HPDE6-E6E7 (cell line): ENCODE measurements around the gene LYPD8.

Experiments used
- DNase-seq: peaks from one replicate; pipeline ENCODE4 v3.0.0; 2011; ENCODE audit warnings: missing footprints; ENCODE audit errors: extremely low spot score

LYPD8 gene

DNA sequence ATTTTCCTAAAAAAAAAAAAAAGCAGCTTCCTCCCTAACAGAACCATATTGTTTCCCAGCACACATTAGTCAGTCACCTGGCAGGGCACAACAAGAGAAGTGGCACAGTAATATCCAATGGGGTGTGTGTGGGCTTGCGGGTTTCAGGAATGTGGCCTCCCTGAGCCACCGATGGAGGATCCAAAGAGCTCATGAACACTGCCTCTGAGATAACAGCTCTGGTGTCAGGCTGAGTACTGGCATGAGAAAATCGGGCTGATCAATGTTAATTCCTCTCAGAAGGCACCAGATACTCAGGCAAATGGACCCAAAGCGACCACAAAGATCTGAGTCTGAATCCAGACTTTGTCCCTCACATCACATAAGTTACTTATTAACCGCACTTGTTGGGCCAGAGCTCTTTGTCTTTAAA, 2.2 kb upstream of the LYPD8 start:
- DNase-seq = no peak

DNA sequence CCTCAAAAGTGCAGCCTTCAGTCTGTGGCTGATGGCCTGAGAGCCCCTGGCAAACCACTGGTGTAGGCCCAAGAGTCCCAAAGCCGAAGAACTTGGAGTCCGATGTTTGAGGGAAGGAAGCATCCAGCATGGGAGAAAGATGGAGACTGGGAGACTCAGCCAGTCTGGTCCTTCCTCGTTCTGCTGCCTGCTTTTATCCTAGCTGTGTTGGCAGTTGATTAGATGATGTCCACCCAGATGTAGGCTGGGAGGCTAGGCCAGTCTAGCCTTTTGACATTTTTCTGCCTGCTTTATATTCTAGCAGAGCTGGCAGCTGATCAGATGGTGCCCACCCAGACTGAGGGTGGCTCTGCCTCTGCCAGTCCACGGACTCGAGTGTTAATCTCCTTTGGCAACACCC, 1.1 kb upstream of the LYPD8 start:
- no peak for DNase-seq

DNA sequence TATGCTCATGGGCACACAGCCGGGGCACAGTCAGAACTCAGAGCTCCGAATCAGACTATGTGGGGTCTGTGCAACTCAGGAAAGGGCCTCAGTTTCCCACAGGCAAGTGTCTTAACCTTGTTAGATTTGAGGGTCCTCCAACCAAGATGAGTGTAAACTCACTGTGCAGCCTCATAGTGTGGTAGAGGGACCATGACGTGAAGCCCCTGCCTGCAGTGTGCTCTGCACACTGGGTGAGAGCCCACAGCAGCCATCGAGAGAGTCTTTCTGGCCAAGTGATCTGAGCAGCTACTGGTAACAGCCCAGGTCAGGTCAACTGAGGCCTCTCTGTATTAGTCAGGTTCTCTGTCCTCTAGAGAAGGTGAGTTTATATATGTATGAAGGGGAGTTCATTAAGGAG, 592 bp upstream of the LYPD8 start:
- DNase-seq = no peak

DNA sequence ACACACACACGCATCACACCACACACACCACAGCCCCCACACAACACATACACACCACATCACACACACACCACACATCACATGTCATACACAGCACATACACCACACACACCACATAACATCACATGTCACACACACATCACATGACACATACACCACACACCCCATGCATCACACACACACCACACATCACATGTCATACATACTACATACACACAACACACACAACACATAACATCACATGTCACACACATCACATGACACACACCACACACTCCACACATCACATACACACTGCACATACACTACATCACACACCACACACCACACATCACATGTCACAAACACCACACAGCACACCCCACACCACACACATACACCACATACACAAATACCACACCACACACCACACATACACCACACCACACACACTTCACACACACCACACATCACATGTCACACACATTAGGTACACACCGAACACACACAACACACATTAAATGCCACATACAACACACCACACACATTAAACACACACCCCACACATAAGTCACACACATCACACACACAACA, 1.8 kb downstream of the LYPD8 start:
- DNase-seq = no peak

DNA sequence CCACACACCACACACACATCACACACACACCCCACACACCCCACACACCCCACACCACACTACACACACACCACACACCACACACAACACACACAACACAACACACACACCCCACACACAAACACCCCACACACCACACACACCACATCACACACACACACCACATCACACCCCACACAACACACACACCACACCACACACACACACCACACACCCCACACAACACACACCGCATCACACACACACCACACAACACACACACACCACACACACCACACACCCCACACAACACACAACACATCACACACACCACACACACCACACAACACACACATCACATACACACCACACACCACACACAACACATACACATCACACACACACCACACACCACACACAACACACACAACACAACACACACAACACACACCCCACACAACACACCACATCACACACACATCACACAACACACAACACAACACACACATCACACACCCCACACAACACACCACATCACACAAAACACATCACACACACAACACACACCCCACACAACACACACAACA, 2.4 kb downstream of the LYPD8 start:
- no peak for DNase-seq

DNA sequence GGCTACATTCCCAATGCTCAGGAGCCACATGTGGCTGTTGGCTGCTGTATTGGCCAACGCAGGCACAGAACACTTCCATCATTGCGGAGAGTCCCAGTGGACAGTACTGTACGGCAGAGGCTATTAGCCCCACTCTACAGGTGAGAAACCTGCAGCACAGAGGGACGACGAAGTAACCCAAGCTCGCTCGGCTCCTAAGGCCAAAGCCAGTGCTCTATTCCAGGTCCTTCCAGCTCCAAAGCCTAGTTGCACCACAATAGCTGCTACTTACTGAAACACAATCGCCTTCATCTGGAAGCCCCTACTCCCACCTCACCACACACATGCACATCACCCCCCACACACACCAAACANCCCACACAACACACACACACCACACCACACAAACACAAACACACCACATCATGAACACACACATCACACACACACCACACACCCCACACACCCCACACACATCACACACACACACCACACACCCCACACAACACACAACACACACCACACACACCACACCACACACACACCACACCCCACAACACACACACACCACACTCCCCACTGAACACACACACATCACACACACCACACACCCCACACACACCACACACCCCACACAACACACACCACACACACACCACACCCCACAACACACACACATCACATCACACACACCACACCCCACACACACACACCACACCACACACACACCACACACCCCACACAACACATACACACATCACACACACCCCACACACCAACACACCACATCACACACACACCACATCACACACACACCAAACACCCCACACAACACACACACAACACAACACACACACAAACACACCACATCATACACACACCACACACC, 3.2 kb downstream of the LYPD8 start:
- DNase-seq = no peak

DNA sequence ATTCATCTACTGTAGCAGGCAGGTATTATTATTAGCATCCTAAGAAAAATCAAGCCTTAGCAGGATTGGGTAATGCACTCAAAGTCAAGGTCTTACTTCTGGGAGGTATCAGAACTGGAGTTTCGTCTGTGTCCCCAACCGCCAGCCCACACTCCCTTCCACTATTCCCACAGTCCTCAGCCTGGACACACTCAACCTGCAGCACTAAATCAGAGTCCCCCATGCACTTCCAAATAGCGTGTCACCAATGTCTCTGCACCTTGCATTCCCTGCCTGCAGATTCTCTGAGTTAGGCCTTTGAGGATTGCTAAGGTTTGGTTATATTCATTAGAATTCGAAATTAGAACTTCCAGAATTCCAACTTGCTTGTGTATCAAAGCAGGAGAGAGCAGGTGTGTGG, 3.9 kb downstream of the LYPD8 start:
- no peak for DNase-seq

DNA sequence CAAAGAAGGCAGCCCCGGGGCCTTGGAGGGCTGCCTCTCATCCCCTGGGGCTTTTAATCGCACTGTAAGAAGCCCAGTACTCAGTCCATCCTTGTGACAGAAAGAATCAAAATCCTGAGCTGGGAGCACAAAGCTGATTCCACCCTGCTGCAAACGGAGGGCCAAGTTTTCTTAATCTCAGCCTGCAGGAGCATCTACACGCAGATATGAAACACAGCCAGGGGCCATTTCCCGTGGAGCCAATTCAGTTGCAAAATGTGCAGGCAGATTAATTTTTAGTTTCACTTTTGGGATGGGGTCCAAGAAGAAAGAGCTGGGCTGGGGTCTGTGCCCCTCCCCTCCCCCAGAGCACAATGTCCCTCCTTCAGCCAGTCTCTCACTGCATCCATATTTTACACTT, 4.4 kb downstream of the LYPD8 start:
- no peak for DNase-seq

DNA sequence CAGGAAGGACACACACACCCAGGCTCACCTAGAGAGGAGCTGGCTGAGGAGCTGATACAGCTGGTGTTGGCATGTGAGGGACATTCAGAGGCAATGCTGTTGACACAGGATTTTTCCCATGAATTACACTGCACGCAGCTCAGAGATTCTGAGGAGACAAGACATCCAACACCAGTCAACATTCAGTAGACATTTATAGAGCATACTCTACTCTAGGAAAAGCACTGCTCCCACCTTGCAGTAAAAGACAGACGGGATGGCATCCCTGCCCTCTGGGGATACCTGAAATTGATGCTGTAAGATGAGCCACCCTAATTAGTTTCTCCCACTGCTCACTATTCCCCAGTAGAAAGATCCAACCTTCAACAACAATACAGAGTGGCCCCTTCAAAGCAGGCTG, 5.1 kb downstream of the LYPD8 start:
- no peak for DNase-seq

DNA sequence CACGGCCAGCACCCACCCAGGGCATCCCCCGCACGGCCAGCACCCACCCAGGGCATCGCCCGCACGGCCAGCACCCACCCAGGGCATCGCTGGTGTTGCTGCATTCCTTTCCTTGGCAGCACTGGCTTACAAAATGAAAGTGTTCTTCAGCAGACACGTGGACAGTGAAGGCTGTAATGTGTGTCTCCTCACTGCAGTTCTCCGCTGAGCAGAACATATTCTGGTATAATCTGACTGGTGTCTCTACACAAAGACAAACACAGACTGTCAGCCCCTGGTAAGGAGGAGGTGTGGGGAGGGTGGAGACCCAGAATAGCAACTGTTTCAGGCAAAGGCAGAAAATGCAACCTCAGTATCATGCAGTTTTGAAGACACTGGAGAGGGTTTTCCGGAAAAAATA, 7.3 kb downstream of the LYPD8 start:
- no peak for DNase-seq

DNA sequence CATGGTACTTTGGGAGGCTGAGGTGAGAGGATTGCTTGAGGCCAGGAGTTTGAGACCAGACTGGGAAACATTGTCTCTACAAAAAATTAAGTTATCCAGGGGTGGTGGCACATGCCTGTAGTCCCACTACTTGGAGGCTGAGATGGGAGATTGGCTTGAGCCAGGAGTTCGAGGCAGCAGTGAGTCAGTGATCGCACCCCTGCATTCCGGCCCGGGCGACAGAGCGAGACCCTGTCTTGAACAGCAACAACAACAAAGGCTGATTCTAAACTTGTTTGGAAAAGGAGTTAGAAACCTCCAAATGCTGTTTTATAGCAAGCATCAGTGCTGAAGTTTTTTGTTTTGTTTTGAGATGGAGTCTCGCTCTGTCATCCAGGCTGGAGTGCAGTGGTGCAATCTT, 14.7 kb downstream of the LYPD8 start:
- DNase-seq = no peak

DNA sequence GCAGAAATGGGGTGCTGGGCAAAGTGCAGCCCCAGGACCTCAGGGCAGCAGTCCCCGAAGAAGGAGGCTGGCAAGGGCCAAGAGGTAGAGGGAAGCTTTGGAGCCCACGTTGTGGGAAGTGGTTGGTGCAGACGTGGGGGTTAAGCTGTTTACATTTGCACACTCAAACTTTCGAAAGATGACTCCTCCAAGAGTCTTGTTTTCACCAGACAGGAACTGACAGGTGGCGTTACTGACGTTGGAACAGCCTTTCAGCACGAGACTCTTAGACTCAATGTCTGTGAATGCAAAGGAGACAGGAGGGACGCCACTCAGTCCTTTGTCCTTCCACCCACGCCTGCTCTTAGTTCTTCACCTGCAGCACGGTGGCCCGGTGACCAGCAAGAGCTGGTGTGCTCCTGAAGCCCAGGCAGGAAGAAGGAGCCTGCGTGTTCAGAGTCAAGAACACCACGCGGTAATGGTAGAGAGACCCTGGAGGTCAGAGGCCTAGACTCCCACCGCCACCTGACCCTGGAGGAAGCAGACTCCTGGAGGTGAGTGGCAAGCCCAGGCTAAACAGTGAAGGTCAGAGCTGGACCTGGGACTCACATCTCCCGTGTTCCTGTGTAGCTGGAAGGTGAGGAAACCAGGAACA, 15.9 kb downstream of the LYPD8 start:
- no peak for DNase-seq

DNA sequence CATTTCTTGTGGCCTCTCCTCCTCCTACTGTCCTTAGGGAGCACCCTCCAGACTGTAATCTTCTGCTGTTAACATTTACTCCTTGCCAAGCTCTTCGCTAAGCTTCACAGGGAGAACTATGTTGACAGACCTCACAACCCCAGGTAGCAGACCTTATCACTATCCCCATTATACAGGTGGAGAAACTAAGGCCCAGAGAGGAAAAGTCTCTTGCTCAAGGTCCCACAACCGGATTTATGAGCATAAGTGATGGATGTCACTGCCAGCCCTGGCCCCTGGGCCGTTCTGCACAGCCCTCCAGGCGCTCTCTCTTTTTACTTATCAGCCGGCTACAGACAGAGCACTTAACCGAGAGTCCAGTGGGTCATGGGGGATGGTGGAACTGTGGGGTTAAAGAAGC, 18.1 kb downstream of the LYPD8 start:
- no peak for DNase-seq

DNA sequence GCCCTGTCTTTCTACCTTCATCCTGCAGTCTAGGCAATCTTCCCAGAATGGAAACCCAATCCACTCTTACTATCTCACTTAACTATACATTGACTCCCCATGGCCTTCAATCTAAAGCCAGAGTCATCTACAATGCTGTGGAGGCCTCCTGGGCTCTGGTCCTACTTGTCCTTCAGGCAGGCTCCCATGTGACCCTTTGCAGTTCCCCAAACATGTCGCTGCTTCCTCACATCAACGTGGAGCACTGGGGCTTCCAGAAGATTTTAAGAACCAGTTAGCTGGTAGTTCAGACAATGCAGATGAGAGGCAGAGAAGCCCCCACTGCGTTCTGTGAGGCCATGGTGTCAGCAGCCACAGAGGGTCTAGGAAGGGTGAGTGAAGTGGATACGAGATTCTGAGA, 18.6 kb downstream of the LYPD8 start:
- DNase-seq = no peak

DNA sequence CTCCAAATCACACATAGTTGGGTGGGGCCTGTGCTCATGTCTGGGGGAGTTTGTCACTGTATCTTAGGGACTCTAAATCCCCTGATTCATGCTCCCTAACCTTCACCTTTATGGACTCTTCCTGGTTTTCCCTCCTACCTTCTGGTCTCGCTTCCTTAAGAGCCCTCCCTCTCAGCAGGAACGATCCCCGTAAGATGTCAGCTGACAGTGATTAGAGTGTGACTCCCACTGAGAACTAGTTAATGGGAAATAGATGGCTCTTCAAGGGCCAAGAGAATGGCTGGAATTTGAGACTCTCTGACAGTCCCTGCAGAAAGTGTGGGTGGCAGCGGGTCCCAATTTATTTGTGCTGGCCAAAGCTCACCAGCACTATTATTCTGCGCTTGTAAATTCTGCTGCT, 22.0 kb downstream of the LYPD8 start:
- no peak for DNase-seq

DNA sequence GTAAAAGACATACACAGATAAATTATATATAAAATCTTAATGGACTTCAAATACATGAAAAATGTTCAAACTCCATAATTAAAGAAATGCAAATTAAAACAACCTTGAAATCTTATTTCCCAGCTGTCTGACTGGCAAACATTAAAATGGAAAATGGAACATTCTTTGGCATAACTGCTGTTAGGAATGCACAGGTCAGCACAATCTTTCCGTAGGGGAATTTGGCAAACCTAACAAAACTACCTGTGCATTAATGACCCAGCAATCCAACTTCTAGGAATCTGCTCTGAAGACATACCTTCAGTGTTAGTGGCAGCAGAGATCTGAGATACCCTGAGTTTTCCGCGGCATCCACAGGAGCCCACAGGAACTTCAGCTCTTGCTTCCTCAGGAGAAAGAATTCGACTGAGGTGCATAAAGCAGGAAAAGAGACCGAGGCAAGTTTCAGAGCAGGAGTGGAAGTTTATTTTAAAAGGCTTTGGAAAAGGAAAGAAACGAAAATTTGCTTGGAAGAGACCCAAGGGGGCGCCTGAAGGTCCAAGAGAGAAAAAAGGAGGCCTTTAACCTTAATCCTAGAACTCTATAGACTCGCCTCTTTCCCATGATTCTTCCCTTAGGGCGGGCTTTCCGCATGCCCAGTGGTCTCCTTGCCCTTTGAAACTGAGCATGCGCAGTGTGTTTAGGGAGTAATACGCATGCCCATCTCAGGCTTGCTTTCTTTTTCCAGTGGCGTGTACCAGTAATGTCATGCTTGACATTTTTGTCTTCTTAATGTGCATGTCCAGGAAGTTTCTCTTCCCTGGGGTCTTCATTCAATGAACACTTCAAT, 24.8 kb downstream of the LYPD8 start:
- DNase-seq = no peak

DNA sequence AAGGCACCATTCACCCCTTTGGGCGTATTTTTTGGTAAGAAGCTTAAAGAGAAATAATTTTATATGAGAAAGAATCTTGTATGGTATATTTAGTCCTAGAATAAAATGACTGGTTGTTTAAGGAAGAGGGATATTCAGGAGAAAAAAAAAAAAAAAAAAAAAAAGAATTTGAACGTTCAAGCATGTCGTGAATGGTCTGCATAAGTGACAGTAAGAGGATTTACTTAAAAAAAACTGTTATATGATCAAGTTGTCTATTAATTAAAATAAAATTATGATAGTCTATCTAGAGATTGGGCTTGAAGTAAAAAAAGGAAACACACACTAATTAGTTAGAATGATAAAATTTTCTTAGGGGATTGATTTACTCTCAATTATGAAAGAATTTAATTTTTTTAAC, 41.3 kb downstream of the LYPD8 start:
- DNase-seq = no peak

DNA sequence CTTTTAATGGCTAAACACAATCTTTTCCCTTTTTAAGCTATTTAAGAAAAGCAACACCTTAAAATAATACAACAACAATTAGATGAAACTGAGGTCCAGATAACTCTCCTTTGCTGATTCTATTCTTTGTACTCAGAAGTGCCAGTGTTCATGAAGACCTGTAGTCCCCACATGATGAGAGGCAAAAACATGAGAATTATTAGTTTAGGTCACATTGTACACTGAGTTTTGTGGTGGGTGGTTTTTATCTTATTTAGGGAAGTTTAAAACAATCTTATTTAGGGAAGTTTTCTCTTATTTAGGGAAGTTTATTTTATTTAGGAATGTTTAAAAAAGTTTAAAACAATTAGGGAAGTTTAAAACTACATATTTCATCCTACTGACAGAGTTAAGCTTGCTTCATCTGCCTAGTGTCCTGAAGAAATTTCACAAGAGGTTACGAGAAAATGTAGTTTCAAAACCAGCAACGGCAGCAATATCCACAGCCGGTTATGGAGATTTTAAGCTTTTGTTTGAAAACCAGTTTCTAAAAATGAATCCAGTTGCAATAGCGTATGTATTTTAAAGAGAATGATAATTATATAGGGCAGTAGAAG, 45.2 kb downstream of the LYPD8 start:
- no peak for DNase-seq

DNA sequence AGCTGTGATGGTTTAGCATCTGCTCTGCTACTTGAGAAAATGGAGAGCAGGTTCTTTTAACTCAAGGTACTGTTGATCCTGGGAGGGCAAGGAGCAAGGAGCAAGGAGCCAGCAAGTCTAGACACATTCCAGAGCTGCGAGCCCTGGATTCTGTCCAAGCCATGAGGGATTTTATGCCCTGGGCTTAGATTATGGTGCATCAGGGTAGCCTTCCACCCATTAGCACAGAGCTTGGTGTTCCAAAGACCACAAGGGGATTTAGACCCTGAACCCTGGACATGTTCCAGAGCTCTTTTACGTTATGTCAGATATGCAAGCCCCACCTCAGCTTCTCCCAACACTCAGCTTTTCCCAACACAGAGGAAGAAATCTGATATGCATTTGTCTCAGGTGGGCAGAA, 51.0 kb downstream of the LYPD8 start:
- DNase-seq = no peak

DNA sequence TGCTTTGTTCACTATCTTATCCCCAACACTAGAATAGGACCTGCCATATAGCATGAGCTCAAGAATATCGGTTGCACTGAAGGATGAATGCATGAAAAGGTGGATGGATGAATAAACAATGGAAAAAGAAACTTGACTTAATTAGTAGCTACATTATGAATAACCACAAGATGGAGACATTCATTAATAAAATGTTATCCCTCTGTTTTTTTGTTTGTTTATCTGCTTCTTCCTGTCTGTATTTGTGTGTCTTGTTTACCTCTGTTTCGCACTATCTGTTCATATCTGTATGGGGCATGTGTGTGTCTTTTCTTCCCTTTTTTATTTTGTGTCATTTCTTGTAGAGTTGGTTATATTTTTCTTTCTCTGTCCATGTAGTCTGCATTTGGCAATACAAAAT, 51.9 kb downstream of the LYPD8 start:
- DNase-seq = no peak

DNA sequence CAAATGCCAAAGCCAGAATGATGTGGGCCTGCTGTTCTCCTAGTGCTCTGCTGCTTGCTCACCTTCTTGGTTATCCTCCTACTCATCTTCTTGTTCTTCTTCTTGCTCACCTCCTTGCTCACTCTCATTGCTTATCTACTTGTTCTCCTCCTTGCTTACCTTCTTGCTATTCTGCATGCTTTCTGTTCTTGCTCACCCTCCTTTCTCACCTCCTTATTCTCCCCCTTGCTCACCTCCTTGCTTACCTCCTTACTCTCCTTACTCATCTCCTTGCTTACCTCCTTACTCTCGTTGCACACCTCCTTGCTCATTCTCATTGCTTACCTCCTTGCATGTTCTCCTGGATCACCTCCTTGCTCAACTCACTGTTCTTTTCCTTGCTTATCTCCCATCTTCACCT, 52.8 kb downstream of the LYPD8 start, which contains the start of gene OR14I1:
OR14I1 (minus strand) TSS at position 53 of the 400 bp plus-strand sequence.
- DNase-seq = no peak

DNA sequence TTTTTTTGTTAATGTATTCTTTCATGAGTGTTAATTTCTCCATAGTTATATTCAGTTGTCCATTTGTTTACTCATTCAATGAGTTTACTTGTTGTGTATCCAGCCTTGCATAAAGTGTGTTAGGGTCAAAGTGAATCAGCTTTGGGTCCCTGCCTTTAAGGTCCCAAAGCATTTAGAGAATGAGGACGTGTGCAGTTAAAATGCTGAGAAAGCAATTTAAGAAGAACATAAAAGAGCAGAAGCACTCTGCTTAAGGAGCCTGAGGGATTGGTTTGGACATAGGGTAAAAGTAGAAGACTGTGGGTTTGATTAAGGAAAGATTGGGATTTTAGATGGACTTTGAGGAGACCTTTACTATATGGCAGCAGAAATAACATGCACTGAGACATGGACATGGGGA, 56.5 kb downstream of the LYPD8 start:
- no peak for DNase-seq
